T-helper 1 cell treated with Interleukin-12 subunit alpha and Interleukin-12 subunit beta and Interleukin-4 antibody, amounts not matched to agents 30 ng/mL and 1 ng/mL, for 36 hours (primary cell): Measurements from ENCODE around the gene BTNL3. TPM values are rescaled to one million over a fixed set of nuclear protein-coding genes. Genes with fewer than 3 reads are reported as not detected.
"Not testable (repeated sequence)": the region's sequence is repeated elsewhere in the genome, so short reads cannot be mapped to it uniquely, and the experiment has no call there.

ENCODE experiments used
- intact Hi-C: fragments of 100-400 bp; cut with micrococcal nuclease; formaldehyde crosslinking; loops from one replicate; pipeline ENCODE4 v1.15.1; 2024
- total RNA-seq: library from RNA; stranded (reverse); gene quantifications from 2 replicates; pipeline ENCODE4 v1.2.3, GENCODE V29; 2022

BTNL3 gene
- total RNA-seq, 1 donor from 2014 or later: not detected

DNA sequence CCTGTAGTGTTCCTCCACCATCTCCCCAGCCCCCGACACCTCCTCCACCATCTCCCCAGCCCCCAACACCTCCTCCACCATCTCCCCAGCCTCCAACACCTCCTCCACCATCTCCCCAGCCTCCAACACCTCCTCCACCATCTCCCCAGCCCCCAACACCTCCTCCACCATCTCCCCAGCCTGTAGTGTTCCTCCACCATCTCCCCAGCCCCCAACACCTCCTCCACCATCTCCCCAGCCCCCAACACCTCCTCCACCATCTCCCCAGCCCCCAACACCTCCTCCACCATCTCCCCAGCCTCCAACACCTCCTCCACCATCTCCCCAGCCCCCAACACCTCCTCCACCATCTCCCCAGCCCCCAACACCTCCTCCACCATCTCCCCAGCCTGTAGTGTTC, 57.2 kb downstream of the BTNL3 start:
- intact Hi-C loops: not testable (repeated sequence)

DNA sequence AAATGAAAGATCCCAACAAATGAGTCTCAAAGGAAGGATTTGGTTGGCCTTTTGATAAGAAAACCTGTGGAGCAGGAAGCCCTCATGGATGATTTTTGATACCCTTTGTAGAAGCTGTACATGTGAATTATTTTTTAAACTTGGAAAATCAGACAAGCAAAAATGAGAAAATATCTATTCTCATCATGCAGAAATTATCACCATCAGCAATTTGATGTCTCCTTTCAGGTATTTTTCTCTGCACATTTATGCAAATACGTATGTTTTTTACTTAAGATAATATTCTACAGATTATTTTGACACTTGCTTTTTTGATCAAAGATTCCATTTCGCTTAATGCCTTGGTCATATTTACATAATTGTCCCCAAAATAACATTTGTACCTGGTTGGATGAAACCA, 58.6 kb downstream of the BTNL3 start:
- intact Hi-C loops: no loop called here

DNA sequence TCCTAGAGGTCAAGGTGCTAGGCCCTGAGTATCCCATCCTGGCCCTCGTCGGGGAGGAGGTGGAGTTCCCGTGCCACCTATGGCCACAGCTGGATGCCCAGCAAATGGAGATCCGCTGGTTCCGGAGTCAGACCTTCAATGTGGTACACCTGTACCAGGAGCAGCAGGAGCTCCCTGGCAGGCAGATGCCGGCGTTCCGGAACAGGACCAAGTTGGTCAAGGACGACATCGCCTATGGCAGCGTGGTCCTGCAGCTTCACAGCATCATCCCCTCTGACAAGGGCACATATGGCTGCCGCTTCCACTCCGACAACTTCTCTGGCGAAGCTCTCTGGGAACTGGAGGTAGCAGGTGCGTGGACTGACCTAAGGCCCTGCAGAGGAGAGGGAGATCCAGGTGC, 59.3 kb downstream of the BTNL3 start:
- intact Hi-C loops: no loop called here

DNA sequence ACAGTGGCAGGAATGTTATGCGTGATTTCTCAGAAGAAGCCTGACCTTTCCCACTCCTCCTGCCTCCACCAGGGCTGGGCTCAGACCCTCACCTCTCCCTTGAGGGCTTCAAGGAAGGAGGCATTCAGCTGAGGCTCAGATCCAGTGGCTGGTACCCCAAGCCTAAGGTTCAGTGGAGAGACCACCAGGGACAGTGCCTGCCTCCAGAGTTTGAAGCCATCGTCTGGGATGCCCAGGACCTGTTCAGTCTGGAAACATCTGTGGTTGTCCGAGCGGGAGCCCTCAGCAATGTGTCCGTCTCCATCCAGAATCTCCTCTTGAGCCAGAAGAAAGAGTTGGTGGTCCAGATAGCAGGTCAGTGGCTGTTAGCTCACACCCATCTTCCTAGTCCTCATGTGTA, 61.4 kb downstream of the BTNL3 start:
- intact Hi-C loops: loop anchor here (5.0 kb wide), 1 partner anchor 157 kb away; the partner anchor contains the start of gene TRIM7

- intact Hi-C loops: loop anchor here (2.0 to 5.0 kb wide), 3 partner anchors 63 to 155 kb away; partner anchors contain the start of gene TRIM7
Observed at GRCh38 chr5:181051841-181052671, 63.4 kb downstream of the BTNL3 start.

DNA sequence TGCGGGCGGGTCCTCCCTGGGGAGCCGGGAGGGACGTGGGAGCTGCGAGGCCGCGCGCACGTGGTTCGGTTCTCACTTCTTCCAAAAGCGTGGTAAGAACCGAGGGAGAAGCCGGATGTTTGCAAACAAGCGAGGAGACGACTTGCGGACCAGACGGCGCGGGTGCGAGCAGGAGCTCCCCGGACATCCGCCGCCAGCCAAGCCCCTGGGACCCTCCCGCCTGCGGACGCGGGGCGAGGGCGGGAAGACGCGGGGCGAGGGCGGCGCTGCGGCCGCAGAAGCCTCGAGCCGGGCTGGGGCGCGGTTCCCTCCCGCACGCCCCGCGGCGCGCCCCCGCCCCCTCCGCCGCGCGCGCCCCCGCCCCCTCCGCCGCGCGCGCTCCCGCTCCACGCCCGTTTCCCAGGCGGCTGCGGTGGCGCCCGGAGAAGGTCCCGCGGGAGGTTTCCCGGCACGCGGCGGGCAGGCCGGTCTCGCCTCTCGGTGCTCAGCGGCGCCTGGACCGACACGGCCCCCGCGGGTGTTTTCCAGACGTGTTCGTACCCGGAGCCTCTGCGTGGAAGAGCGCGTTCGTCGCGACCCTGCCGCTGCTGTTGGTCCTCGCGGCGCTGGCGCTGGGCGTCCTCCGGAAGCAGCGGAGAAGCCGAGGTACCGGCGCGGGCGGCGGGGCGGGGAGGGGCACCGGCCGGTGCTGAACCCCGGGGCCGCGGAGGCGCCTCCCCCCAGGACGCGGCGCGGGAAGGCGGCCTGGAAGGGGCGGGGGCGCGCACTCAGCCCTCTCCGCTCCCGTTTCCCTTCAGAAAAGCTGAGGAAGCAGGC, 64.2 kb downstream of the BTNL3 start:
- intact Hi-C loops: loop anchor here (2.0 to 5.0 kb wide), 3 partner anchors 62 to 154 kb away; partner anchors contain the start of gene TRIM7

DNA sequence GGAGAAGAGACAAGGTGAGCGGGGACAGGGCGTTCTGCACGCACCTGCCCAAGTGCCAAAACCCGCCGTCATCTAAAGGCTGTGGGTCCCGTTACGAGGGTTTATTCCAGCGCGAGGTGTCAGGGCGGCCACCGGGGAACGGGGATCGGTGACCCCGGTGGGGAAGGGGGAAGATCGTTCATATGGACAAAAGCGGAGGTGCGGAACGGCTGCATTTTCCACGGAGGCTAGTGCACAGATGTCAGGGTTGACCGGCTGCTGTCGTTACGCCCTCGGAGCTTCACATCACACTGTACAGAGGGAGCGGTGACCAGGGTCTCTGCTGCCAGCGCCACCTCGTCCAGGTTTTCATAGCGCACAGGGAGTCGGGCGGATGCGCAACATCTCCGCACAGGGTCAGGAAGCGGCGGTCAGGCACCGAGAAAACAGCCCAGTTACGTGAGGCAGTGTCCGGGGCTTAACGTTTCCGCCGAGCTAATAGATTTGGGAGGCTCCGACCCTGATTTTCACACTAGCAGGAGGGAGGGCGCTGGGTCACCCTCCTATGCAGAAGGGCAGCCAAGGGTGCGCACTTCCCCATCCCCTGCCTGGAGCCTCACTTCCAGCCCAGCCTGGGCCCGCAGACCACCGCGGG, 65.0 kb downstream of the BTNL3 start:
- intact Hi-C loops: loop anchor here (2.0 to 5.0 kb wide), 3 partner anchors 61 to 154 kb away; partner anchors contain the start of gene TRIM7

DNA sequence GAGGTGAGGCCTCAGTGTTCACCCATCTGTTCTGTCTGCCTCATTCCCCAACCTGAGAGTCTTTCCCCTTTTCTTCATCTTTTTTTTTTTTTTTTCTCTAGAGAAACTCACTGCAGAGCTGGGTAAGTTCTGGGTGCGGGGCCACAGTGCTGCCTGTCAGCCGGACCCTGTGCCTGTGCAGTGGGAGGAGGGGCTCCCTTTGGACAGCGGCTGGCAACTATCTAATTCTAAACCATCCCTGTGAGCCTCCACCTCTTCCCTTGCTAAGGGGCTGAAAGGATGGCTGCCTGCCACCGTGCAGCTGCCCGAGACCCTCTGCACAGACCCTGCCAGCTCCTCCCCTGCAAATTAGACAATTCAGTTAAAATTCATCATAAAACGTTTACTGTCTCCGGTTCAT, 65.5 kb downstream of the BTNL3 start:
- intact Hi-C loops: loop anchor here (5.0 kb wide), 1 partner anchor 153 kb away; the partner anchor contains the start of gene TRIM7

- intact Hi-C loops: loop anchor here (5.0 kb wide), 1 partner anchor 152 kb away; the partner anchor contains the start of gene TRIM7
Observed at GRCh38 chr5:181054871-181055459, 66.3 kb downstream of the BTNL3 start.

Other genes starting within 250 kb of the BTNL3 start
- not detected in 2 replicates for gene OR2Y1, start 248.8 kb upstream of the BTNL3 start, total RNA-seq
- 126 and 135 TPM in 2 replicates for gene MGAT1, start 186.0 kb upstream of the BTNL3 start, total RNA-seq
- 27.4 and 27.6 TPM in 2 replicates for gene ZFP62, start 127.6 kb upstream of the BTNL3 start, total RNA-seq
- not detected in 2 replicates for gene BTNL8, start 89.7 kb upstream of the BTNL3 start, total RNA-seq
- not detected in 2 replicates for gene BTNL9, start 51.4 kb downstream of the BTNL3 start, total RNA-seq
- gene OR2V1, start 142.3 kb downstream of the BTNL3 start, total RNA-seq: not detected in 2 replicates
- not detected in 2 replicates for gene OR2V2, start 158.7 kb downstream of the BTNL3 start, total RNA-seq
- 0.32 and 0.56 TPM in 2 replicates for gene TRIM7, start 216.3 kb downstream of the BTNL3 start, total RNA-seq
- gene TRIM41, start 234.4 kb downstream of the BTNL3 start, total RNA-seq: 33.9 and 34.3 TPM in 2 replicates